ENCODE results near the gene MX1.

DNA sequence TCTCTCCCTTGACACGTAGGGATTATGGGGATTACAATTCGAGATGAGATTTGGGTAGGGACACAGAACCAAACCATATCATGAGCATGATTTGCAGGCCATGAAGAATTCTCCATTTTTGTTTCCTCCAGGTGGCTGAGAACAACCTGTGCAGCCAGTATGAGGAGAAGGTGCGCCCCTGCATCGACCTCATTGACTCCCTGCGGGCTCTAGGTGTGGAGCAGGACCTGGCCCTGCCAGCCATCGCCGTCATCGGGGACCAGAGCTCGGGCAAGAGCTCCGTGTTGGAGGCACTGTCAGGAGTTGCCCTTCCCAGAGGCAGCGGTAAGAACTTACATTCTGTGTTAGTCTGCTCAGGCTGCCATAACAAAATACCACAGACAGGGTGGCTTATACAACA, 9.7 kb downstream of the MX1 start:
- no peak for TF ChIP-seq EZH2 (IDR thresholded peaks at IDR 0.05; ENCODE audit: borderline replicate concordance, low read depth, low read length, poor library complexity, severe bottlenecking)
- TF ChIP-seq CTCF (conservative IDR thresholded peaks at IDR 0.05; ENCODE audit: low read depth, low read length), result no peak
